Fibroblast of skin of left biceps (primary cell): ENCODE results near the gene DCAF15.
"Not testable (repeated sequence)": the region's sequence is repeated elsewhere in the genome, so short reads cannot be mapped to it uniquely, and the experiment has no call there.

Experiments
- DNase-seq, 2 experiments: peaks; one replicate each; pipeline ENCODE4 v3.0.0-alpha.2; 2013; ENCODE audit warnings: low read depth in 2 of 2

Gene DCAF15

GRCh38 chr19:13959962-13960862, 7.9 kb downstream of the DCAF15 start:
- DNase-seq: no peak

- DNase-seq: no peak
These were observed 8.8 kb downstream of the DCAF15 start for GRCh38 chr19:13960863-13961784.

GRCh38 chr19:13961826-13962698, 9.8 kb downstream of the DCAF15 start:
- no peak for DNase-seq

- no peak for DNase-seq
These were observed 10.6 kb downstream of the DCAF15 start for GRCh38 chr19:13962699-13963602.

- no peak for DNase-seq
These were observed 11.3 kb downstream of the DCAF15 start for GRCh38 chr19:13963603-13964105.

GRCh38 chr19:13964776-13965175, 12.5 kb downstream of the DCAF15 start:
- DNase-seq: no peak

- DNase-seq: no peak
These were observed 13.1 kb downstream of the DCAF15 start for GRCh38 chr19:13965377-13965896.

GRCh38 chr19:13965926-13966683, 13.8 kb downstream of the DCAF15 start:
- no peak for DNase-seq

- no peak for DNase-seq
These were observed 14.4 kb downstream of the DCAF15 start for GRCh38 chr19:13966684-13967128.

GRCh38 chr19:13967206-13967605, 14.9 kb downstream of the DCAF15 start:
- not testable (repeated sequence) for DNase-seq

GRCh38 chr19:13968383-13968935, 16.1 kb downstream of the DCAF15 start:
- DNase-seq: no peak

- no peak for DNase-seq
These were observed 16.7 kb downstream of the DCAF15 start for GRCh38 chr19:13968999-13969398.

- DNase-seq: no peak
These were observed 17.6 kb downstream of the DCAF15 start for GRCh38 chr19:13969897-13970296.

- not testable (repeated sequence) for DNase-seq
These were observed 19.6 kb downstream of the DCAF15 start for GRCh38 chr19:13971868-13972267.

GRCh38 chr19:13972368-13973155, 20.3 kb downstream of the DCAF15 start:
- no peak for DNase-seq

GRCh38 chr19:13973479-13973878, 21.2 kb downstream of the DCAF15 start:
- not testable (repeated sequence) for DNase-seq

GRCh38 chr19:13974073-13974472, 21.8 kb downstream of the DCAF15 start:
- no peak for DNase-seq

GRCh38 chr19:13975870-13976269, 23.6 kb downstream of the DCAF15 start:
- DNase-seq: no peak
